Measurements from ENCODE around the gene ACER3.
"Not testable (repeated sequence)": the region's sequence is repeated elsewhere in the genome, so short reads cannot be mapped to it uniquely, and the experiment has no call there.

Gene ACER3

GRCh38 chr11:76836613-76837291, 24.0 kb upstream of the ACER3 start:
- DNase-seq (ENCODE audit: low read depth in 2 of 2): no peak

- no peak for DNase-seq (ENCODE audit: low read depth in 2 of 2)
These were observed 22.7 kb upstream of the ACER3 start for GRCh38 chr11:76837696-76838677.

GRCh38 chr11:76838678-76839068, 22.0 kb upstream of the ACER3 start:
- no peak for DNase-seq (ENCODE audit: low read depth in 2 of 2)

- no peak for DNase-seq (ENCODE audit: low read depth in 2 of 2)
These were observed 21.4 kb upstream of the ACER3 start for GRCh38 chr11:76839311-76839710.

GRCh38 chr11:76841923-76842452, 18.7 kb upstream of the ACER3 start:
- DNase-seq (ENCODE audit: low read depth in 2 of 2): no peak

GRCh38 chr11:76843907-76844306, 16.8 kb upstream of the ACER3 start:
- DNase-seq (ENCODE audit: low read depth in 2 of 2): no peak

- no peak for DNase-seq (ENCODE audit: low read depth in 2 of 2)
These were observed 16.2 kb upstream of the ACER3 start for GRCh38 chr11:76844511-76844910.

- DNase-seq (ENCODE audit: low read depth in 2 of 2): no peak
These were observed 15.6 kb upstream of the ACER3 start for GRCh38 chr11:76845069-76845468.

- no peak for DNase-seq (ENCODE audit: low read depth in 2 of 2)
These were observed 14.3 kb upstream of the ACER3 start for GRCh38 chr11:76846441-76846840.

- no peak for DNase-seq (ENCODE audit: low read depth in 2 of 2)
These were observed 11.3 kb upstream of the ACER3 start for GRCh38 chr11:76849376-76849775.

GRCh38 chr11:76850130-76850529, 10.6 kb upstream of the ACER3 start:
- no peak for DNase-seq (ENCODE audit: low read depth in 2 of 2)

GRCh38 chr11:76850815-76851214, 9.9 kb upstream of the ACER3 start:
- DNase-seq (ENCODE audit: low read depth in 2 of 2): no peak

- no peak for DNase-seq (ENCODE audit: low read depth in 2 of 2)
These were observed 6.0 kb upstream of the ACER3 start for GRCh38 chr11:76854709-76855108.

GRCh38 chr11:76855670-76856069, 5.0 kb upstream of the ACER3 start:
- not testable (repeated sequence) for DNase-seq (ENCODE audit: low read depth in 2 of 2)

GRCh38 chr11:76856106-76856505, 4.6 kb upstream of the ACER3 start:
- DNase-seq (ENCODE audit: low read depth in 2 of 2): no peak

GRCh38 chr11:76856571-76856970, 4.1 kb upstream of the ACER3 start:
- DNase-seq (ENCODE audit: low read depth in 2 of 2): no peak

- DNase-seq (ENCODE audit: low read depth in 2 of 2): no peak
These were observed 2.8 kb upstream of the ACER3 start for GRCh38 chr11:76857781-76858410.

- DNase-seq (ENCODE audit: low read depth in 2 of 2): no peak
These were observed 950 bp upstream of the ACER3 start for GRCh38 chr11:76859708-76860227.

GRCh38 chr11:76861490-76861953, 804 bp downstream of the ACER3 start:
- no peak for DNase-seq (ENCODE audit: low read depth in 2 of 2)

GRCh38 chr11:76862794-76863193, 2.1 kb downstream of the ACER3 start:
- not testable (repeated sequence) for DNase-seq (ENCODE audit: low read depth in 2 of 2)

GRCh38 chr11:76863196-76863777, 2.6 kb downstream of the ACER3 start:
- no peak for DNase-seq (ENCODE audit: low read depth in 2 of 2)

Measured in activated CD8-positive, alpha-beta memory T cell treated with anti-CD3 and anti-CD28 coated beads for 4 hours (primary cell).